HepG2 (cell line): Measurements from ENCODE around the gene AGXT. TPM values are rescaled to one million over a fixed set of nuclear protein-coding genes. Genes with fewer than 3 reads are reported as not detected.

Source experiments
- AHR ChIP-seq: IDR thresholded peaks from 2 replicates; pipeline ENCODE4 v1.6.1; 2018; ENCODE audit warnings: missing genetic modification reagents, missing compliant biosample characterization
- BORCS8-MEF2B ChIP-seq: sonication (generic); formaldehyde crosslinking; IDR thresholded peaks from 2 replicates; pipeline ENCODE4 v1.8.0; 2022; ENCODE audit warnings: mild to moderate bottlenecking, missing genetic modification reagents
- GTF3A ChIP-seq: sonication (generic); formaldehyde crosslinking; conservative IDR thresholded peaks from 2 replicates; pipeline ENCODE4 v1.4.0; 2020; ENCODE audit warnings: mild to moderate bottlenecking, missing genetic modification reagents
- HMG20A ChIP-seq: IDR thresholded peaks from 2 replicates; pipeline ENCODE4 v1.6.1; 2016; ENCODE audit warnings: borderline replicate concordance
- MXI1 ChIP-seq: IDR thresholded peaks from 3 replicates; pipeline ENCODE4 v1.6.1; 2012; ENCODE audit warnings: low read depth, low read length, inconsistent platforms, borderline replicate concordance
- NONO ChIP-seq, 2 experiments: fragments of 450-650 bp in 1 of 2; sonication (generic) in 1 of 2; formaldehyde crosslinking in 1 of 2; IDR thresholded peaks in 1 of 2; conservative IDR thresholded peaks in 1 of 2; 2 replicates each; pipeline versions ENCODE4 v1.6.1 to v1.8.0; 2017 to 2022; ENCODE audit warnings: mild to moderate bottlenecking in 1 of 2, missing genetic modification reagents in 1 of 2, moderate library complexity in 1 of 2
- PCBP1 ChIP-seq: fragments of 200-400 bp; formaldehyde crosslinking; IDR thresholded peaks from 2 replicates; pipeline ENCODE4 v1.6.1; 2017; ENCODE audit warnings: mild to moderate bottlenecking, low read depth, low read length, borderline replicate concordance
- POLR2AphosphoS2 ChIP-seq: IDR thresholded peaks from 2 replicates; pipeline ENCODE4 v1.6.1; 2011; ENCODE audit warnings: low read depth, low read length, improper control_type of control experiment
- POLR2G ChIP-seq: fragments of 200-400 bp; formaldehyde crosslinking; IDR thresholded peaks from 2 replicates; pipeline ENCODE4 v1.6.1; 2018; ENCODE audit warnings: mild to moderate bottlenecking, low read depth, low read length, moderate library complexity
- SALL2 ChIP-seq: sonication (generic); formaldehyde crosslinking; IDR thresholded peaks from 2 replicates; pipeline ENCODE4 v1.8.1; 2023; ENCODE audit warnings: mild to moderate bottlenecking, missing genetic modification reagents, inconsistent platforms
- SIX1 ChIP-seq: sonication (generic); formaldehyde crosslinking; IDR thresholded peaks from 2 replicates; pipeline ENCODE4 v1.4.0; 2020; ENCODE audit warnings: missing genetic modification reagents, borderline replicate concordance
- SPEN ChIP-seq: sonication (generic); formaldehyde crosslinking; IDR thresholded peaks from 2 replicates; pipeline ENCODE4 v1.5.1; 2020; ENCODE audit warnings: low read depth, mild to moderate bottlenecking, missing genetic modification reagents
- ZMYM3 ChIP-seq: sonication (generic); formaldehyde crosslinking; IDR thresholded peaks from 2 replicates; pipeline ENCODE4 v1.5.1; 2020; ENCODE audit warnings: mild to moderate bottlenecking, missing genetic modification reagents
- ZNF251 ChIP-seq: sonication (generic); formaldehyde crosslinking; IDR thresholded peaks from 2 replicates; pipeline ENCODE4 v1.9.0; 2021; ENCODE audit warnings: mild to moderate bottlenecking, missing genetic modification reagents
- ZNF614 ChIP-seq: IDR thresholded peaks from 2 replicates; pipeline ENCODE4 v1.6.1; 2018; ENCODE audit warnings: missing biosample characterization, missing genetic modification reagents, inconsistent platforms, borderline replicate concordance
- ZNF672 ChIP-seq: sonication (generic); formaldehyde crosslinking; IDR thresholded peaks from 2 replicates; pipeline ENCODE4 v1.8.1; 2022; ENCODE audit warnings: missing genetic modification reagents
- ZSCAN22 ChIP-seq: sonication (generic); formaldehyde crosslinking; IDR thresholded peaks from 2 replicates; pipeline ENCODE4 v1.4.0; 2020; ENCODE audit warnings: mild to moderate bottlenecking, missing genetic modification reagents
- polyA plus RNA-seq, 8 experiments: library from polyadenylated mRNA; depleted of rRNA in 3 of 8; stranded (reverse) in 7 of 8; unstranded in 1 of 8; fragments of >200 nt; fragmentation: Illumina TruSeq in 4 of 8; extraction: Trizol in 4 of 8; gene quantifications; 2 replicates each; pipeline versions ENCODE4 v1.2.1 to v1.2.3, GENCODE V29; 2011 to 2016; ENCODE audit warnings: low read depth in 4 of 8, missing spikeins in 1 of 8, mixed read lengths in 1 of 8; ENCODE audit not compliant: insufficient read depth in 1 of 8
- total RNA-seq, 5 experiments: library from RNA; depleted of rRNA; stranded (reverse); fragments of >200 nt; fragmentation: Illumina TruSeq; extraction: Trizol; gene quantifications; 2 replicates each; pipeline ENCODE4 v1.2.3, GENCODE V29; 2016; ENCODE audit warnings: low read depth in 1 of 5
- TF ChIP-seq, protein P1 (sequence below): sonication (generic); formaldehyde crosslinking; conservative IDR thresholded peaks from 2 replicates; pipeline ENCODE4 v1.4.0; 2020; ENCODE audit warnings: missing genetic modification reagents
- TF ChIP-seq, protein P2 (sequence below): sonication (generic); formaldehyde crosslinking; IDR thresholded peaks from 2 replicates; pipeline ENCODE4 v1.5.0; 2020; ENCODE audit warnings: missing genetic modification reagents
- TF ChIP-seq, protein P3 (sequence below): sonication (generic); formaldehyde crosslinking; IDR thresholded peaks from 2 replicates; pipeline ENCODE4 v1.9.0; 2021; ENCODE audit warnings: missing genetic modification reagents, mild to moderate bottlenecking, borderline replicate concordance
- TF ChIP-seq, protein P4 (sequence below): sonication (generic); formaldehyde crosslinking; IDR thresholded peaks from 2 replicates; pipeline ENCODE4 v1.4.0; 2020; ENCODE audit warnings: missing genetic modification reagents

AGXT gene
- total and polyA plus RNA-seq, 2 of the 13 experiments (the other 11 are each of a cell fraction or from before 2014, with no cell fraction given) = 41.9 to 96.1 TPM

DNA sequence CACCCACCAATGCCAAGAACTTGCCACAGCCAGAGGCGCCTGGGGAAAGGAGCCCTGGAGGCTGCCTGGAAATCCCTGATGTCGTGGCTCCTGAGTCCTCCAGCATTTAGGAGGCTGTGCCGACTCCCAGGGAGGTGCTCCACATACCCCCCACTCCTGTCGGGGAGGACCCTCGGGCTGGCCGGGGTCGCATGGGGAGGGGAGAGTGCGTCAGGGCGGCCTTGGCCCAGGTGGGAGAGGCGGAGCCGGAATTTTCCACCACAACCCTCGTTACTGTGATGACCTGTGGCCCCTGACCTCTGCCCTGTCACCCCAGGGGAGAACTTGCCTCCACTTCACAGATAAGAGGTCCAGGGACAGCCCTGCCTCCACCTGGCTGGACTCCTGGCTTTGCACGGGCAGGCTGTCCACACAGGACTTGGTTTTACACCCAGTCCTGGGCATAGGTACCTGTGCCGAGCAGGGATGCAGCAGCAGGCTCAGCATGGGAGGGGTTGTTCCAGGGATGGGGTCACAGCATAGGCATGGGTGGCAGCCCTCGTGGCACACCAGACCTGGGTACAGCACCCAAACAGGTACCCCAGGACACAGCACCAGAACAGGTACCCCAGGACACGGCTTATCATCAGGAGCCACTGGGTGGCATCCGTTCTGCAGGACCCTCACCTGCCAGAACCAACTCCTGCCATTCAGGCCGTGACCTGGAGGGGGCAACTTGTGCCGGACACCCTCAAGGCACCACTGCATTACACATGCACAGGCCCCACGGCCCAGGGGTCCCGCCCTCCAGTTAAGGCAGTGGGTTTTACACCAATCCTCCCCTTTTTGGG, 12.3 kb upstream of the AGXT start (continued):
- TF ChIP-seq, protein P1, sequence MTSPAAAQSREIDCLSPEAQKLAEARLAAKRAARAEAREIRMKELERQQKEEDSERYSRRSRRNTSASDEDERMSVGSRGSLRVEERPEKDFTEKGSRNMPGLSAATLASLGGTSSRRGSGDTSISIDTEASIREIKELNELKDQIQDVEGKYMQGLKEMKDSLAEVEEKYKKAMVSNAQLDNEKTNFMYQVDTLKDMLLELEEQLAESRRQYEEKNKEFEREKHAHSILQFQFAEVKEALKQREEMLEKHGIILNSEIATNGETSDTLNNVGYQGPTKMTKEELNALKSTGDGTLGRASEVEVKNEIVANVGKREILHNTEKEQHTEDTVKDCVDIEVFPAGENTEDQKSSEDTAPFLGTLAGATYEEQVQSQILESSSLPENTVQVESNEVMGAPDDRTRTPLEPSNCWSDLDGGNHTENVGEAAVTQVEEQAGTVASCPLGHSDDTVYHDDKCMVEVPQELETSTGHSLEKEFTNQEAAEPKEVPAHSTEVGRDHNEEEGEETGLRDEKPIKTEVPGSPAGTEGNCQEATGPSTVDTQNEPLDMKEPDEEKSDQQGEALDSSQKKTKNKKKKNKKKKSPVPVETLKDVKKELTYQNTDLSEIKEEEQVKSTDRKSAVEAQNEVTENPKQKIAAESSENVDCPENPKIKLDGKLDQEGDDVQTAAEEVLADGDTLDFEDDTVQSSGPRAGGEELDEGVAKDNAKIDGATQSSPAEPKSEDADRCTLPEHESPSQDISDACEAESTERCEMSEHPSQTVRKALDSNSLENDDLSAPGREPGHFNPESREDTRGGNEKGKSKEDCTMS (CRISPR knock-in tag) = no peak
- TF ChIP-seq ZNF251 (CRISPR knock-in tag) (0 out of 2 replicates have a peak, but pooled peaks have one; percentile 28), GTF3A (CRISPR knock-in tag) (peak; percentile 70; the same call in 1 of the 2 replicates), POLR2G (no peak), NONO (IDR thresholded peaks at IDR 0.05) (no peak), NONO (CRISPR knock-in tag; conservative IDR thresholded peaks at IDR 0.05) (0 out of 2 replicates have a peak, but pooled peaks have one; percentile 44), MXI1 (peak; percentile 73; the same call in 1 of the 3 replicates), PCBP1 (0 out of 2 replicates have a peak, but pooled peaks have one; percentile 43), ZNF614 (CRISPR knock-in tag) (peak; percentile 19; the same call in 1 of the 2 replicates), SALL2 (peak; percentile 26; the same call in 1 of the 2 replicates), ZSCAN22 (CRISPR knock-in tag) (peak; percentile 93), ZMYM3 (CRISPR knock-in tag) (peak; percentile 39), AHR (no peak), SIX1 (CRISPR knock-in tag) (no peak), BORCS8-MEF2B (peak; percentile 64), POLR2AphosphoS2 (no peak), SPEN (CRISPR knock-in tag) (no peak), ZNF672 (peak; percentile 90; the same call in 1 of the 2 replicates), HMG20A (CRISPR knock-in tag) (no peak)
- TF ChIP-seq, protein P2, sequence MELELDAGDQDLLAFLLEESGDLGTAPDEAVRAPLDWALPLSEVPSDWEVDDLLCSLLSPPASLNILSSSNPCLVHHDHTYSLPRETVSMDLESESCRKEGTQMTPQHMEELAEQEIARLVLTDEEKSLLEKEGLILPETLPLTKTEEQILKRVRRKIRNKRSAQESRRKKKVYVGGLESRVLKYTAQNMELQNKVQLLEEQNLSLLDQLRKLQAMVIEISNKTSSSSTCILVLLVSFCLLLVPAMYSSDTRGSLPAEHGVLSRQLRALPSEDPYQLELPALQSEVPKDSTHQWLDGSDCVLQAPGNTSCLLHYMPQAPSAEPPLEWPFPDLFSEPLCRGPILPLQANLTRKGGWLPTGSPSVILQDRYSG (CRISPR knock-in tag) = no peak; the same call in 1 of the 2 replicates
- TF ChIP-seq, protein P3, sequence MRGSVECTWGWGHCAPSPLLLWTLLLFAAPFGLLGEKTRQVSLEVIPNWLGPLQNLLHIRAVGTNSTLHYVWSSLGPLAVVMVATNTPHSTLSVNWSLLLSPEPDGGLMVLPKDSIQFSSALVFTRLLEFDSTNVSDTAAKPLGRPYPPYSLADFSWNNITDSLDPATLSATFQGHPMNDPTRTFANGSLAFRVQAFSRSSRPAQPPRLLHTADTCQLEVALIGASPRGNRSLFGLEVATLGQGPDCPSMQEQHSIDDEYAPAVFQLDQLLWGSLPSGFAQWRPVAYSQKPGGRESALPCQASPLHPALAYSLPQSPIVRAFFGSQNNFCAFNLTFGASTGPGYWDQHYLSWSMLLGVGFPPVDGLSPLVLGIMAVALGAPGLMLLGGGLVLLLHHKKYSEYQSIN (CRISPR knock-in tag) = no peak
- TF ChIP-seq, protein P4, sequence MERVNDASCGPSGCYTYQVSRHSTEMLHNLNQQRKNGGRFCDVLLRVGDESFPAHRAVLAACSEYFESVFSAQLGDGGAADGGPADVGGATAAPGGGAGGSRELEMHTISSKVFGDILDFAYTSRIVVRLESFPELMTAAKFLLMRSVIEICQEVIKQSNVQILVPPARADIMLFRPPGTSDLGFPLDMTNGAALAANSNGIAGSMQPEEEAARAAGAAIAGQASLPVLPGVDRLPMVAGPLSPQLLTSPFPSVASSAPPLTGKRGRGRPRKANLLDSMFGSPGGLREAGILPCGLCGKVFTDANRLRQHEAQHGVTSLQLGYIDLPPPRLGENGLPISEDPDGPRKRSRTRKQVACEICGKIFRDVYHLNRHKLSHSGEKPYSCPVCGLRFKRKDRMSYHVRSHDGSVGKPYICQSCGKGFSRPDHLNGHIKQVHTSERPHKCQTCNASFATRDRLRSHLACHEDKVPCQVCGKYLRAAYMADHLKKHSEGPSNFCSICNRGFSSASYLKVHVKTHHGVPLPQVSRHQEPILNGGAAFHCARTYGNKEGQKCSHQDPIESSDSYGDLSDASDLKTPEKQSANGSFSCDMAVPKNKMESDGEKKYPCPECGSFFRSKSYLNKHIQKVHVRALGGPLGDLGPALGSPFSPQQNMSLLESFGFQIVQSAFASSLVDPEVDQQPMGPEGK (CRISPR knock-in tag) = peak; percentile 83
